ENCODE measurements around the gene ATP8B3. TPM values are rescaled to one million over a fixed set of nuclear protein-coding genes. Genes with fewer than 3 reads are reported as not detected.

Gene ATP8B3
- total and polyA plus RNA-seq, 2 donors = 1.3 to 3.6 TPM

- peaks cover 0 to 2% of the 10 kb centered on the region in 2 donors for H3K36me3 ChIP-seq (ENCODE audit: control insufficient read depth in 2 of 2, insufficient read depth in 2 of 2, low read length in 1 of 2)
- no peak overlapping the region for H3K4me3 ChIP-seq (ENCODE audit: low read length in 2 of 2)
- no peak overlapping the region for H3K27ac ChIP-seq (ENCODE audit: low read depth in 1 of 2, low read length in 1 of 2)
- H3K27me3 ChIP-seq (ENCODE audit: control insufficient read depth in 2 of 2, insufficient read depth in 1 of 2, low read length in 1 of 2) = peaks cover 3 to 59% of the 10 kb centered on the region in 2 donors
- peaks cover 0 to 7% of the 10 kb centered on the region in 2 donors for H3K9me3 ChIP-seq (ENCODE audit: control insufficient read depth in 2 of 2, insufficient read depth in 1 of 2, low read length in 1 of 2)
- DNase-seq (ENCODE audit: low read depth in 6 of 9, low spot score in 9 of 9) = no peak
- WGBS = 87% methylated on average over 20 of the region's 20 CpGs
- H3K4me1 ChIP-seq (ENCODE audit: control insufficient read depth in 2 of 2, insufficient read depth in 2 of 2, low read length in 2 of 2) = peaks cover 4% of the 10 kb centered on the region in 2 donors
Observed at GRCh38 chr19:1794424-1795172, 17.5 kb downstream of the ATP8B3 start.

GRCh38 chr19:1791879-1792278 lies 20.2 kb downstream of the ATP8B3 start:
- 88% methylated on average over 14 of the region's 14 CpGs for WGBS
- Histone ChIP-seq H3K4me3 (ENCODE audit: low read length in 2 of 2) (no peak overlapping the region), H3K36me3 (ENCODE audit: control insufficient read depth in 2 of 2, insufficient read depth in 2 of 2, low read length in 1 of 2) (no peaks in the 10 kb centered on the region), H3K27me3 (ENCODE audit: control insufficient read depth in 2 of 2, insufficient read depth in 1 of 2, low read length in 1 of 2) (peaks cover 7 to 73% of the 10 kb centered on the region in 2 donors), H3K27ac (ENCODE audit: low read depth in 1 of 2, low read length in 1 of 2) (no peak overlapping the region), H3K4me1 (ENCODE audit: control insufficient read depth in 2 of 2, insufficient read depth in 2 of 2, low read length in 2 of 2) (peaks cover 4% of the 10 kb centered on the region in 2 donors), H3K9me3 (ENCODE audit: control insufficient read depth in 2 of 2, insufficient read depth in 1 of 2, low read length in 1 of 2) (peaks cover 0 to 7% of the 10 kb centered on the region in 2 donors)
- DNase-seq (ENCODE audit: low read depth in 6 of 9, low spot score in 9 of 9) = no peak

- Histone ChIP-seq H3K9me3 (ENCODE audit: control insufficient read depth in 2 of 2, insufficient read depth in 1 of 2, low read length in 1 of 2) (peaks cover 0 to 7% of the 10 kb centered on the region in 2 donors), H3K27ac (ENCODE audit: low read depth in 1 of 2, low read length in 1 of 2) (no peak overlapping the region), H3K4me1 (ENCODE audit: control insufficient read depth in 2 of 2, insufficient read depth in 2 of 2, low read length in 2 of 2) (no peaks in the 10 kb centered on the region), H3K27me3 (ENCODE audit: control insufficient read depth in 2 of 2, insufficient read depth in 1 of 2, low read length in 1 of 2) (peaks cover 10 to 63% of the 10 kb centered on the region in 2 donors), H3K36me3 (ENCODE audit: control insufficient read depth in 2 of 2, insufficient read depth in 2 of 2, low read length in 1 of 2) (no peaks in the 10 kb centered on the region), H3K4me3 (ENCODE audit: low read length in 2 of 2) (no peak overlapping the region)
- DNase-seq (ENCODE audit: low read depth in 6 of 9, low spot score in 9 of 9) = no peak
- WGBS = 39% methylated on average over 7 of the region's 7 CpGs
Observed at GRCh38 chr19:1790054-1790792, 21.9 kb downstream of the ATP8B3 start.

GRCh38 chr19:1789261-1790041 lies 22.6 kb downstream of the ATP8B3 start:
- DNase-seq (ENCODE audit: low read depth in 6 of 9, low spot score in 9 of 9) = no peak
- H3K9me3 ChIP-seq (ENCODE audit: control insufficient read depth in 2 of 2, insufficient read depth in 1 of 2, low read length in 1 of 2) = peaks cover 0 to 7% of the 10 kb centered on the region in 2 donors
- 24% methylated on average over 59 of the region's 59 CpGs for WGBS
- peaks cover 10 to 65% of the 10 kb centered on the region in 2 donors for H3K27me3 ChIP-seq (ENCODE audit: control insufficient read depth in 2 of 2, insufficient read depth in 1 of 2, low read length in 1 of 2)
- no peaks in the 10 kb centered on the region for H3K4me1 ChIP-seq (ENCODE audit: control insufficient read depth in 2 of 2, insufficient read depth in 2 of 2, low read length in 2 of 2)
- H3K4me3 ChIP-seq (ENCODE audit: low read length in 2 of 2) = no peak overlapping the region
- no peak overlapping the region for H3K27ac ChIP-seq (ENCODE audit: low read depth in 1 of 2, low read length in 1 of 2)
- H3K36me3 ChIP-seq (ENCODE audit: control insufficient read depth in 2 of 2, insufficient read depth in 2 of 2, low read length in 1 of 2) = no peaks in the 10 kb centered on the region

GRCh38 chr19:1787116-1787515 lies 25.0 kb downstream of the ATP8B3 start:
- no peak overlapping the region for H3K4me3 ChIP-seq (ENCODE audit: low read length in 2 of 2)
- no peak overlapping the region for H3K27ac ChIP-seq (ENCODE audit: low read depth in 1 of 2, low read length in 1 of 2)
- no peaks in the 10 kb centered on the region for H3K36me3 ChIP-seq (ENCODE audit: control insufficient read depth in 2 of 2, insufficient read depth in 2 of 2, low read length in 1 of 2)
- H3K9me3 ChIP-seq (ENCODE audit: control insufficient read depth in 2 of 2, insufficient read depth in 1 of 2, low read length in 1 of 2) = peaks cover 0 to 11% of the 10 kb centered on the region in 2 donors
- no peak for DNase-seq (ENCODE audit: low read depth in 6 of 9, low spot score in 9 of 9)
- H3K4me1 ChIP-seq (ENCODE audit: control insufficient read depth in 2 of 2, insufficient read depth in 2 of 2, low read length in 2 of 2) = no peaks in the 10 kb centered on the region
- peaks cover 10 to 74% of the 10 kb centered on the region in 2 donors for H3K27me3 ChIP-seq (ENCODE audit: control insufficient read depth in 2 of 2, insufficient read depth in 1 of 2, low read length in 1 of 2)
- WGBS = 86% methylated on average over 8 of the region's 8 CpGs

GRCh38 chr19:1786668-1787067 lies 25.4 kb downstream of the ATP8B3 start:
- no peak for DNase-seq (ENCODE audit: low read depth in 6 of 9, low spot score in 9 of 9)
- 94% methylated on average over 8 of the region's 8 CpGs for WGBS
- Histone ChIP-seq H3K27ac (ENCODE audit: low read depth in 1 of 2, low read length in 1 of 2) (no peak overlapping the region), H3K36me3 (ENCODE audit: control insufficient read depth in 2 of 2, insufficient read depth in 2 of 2, low read length in 1 of 2) (no peaks in the 10 kb centered on the region), H3K4me1 (ENCODE audit: control insufficient read depth in 2 of 2, insufficient read depth in 2 of 2, low read length in 2 of 2) (no peaks in the 10 kb centered on the region), H3K9me3 (ENCODE audit: control insufficient read depth in 2 of 2, insufficient read depth in 1 of 2, low read length in 1 of 2) (peaks cover 1 to 14% of the 10 kb centered on the region in 2 donors), H3K4me3 (ENCODE audit: low read length in 2 of 2) (no peak overlapping the region), H3K27me3 (ENCODE audit: control insufficient read depth in 2 of 2, insufficient read depth in 1 of 2, low read length in 1 of 2) (peaks cover 10 to 73% of the 10 kb centered on the region in 2 donors)

- DNase-seq (ENCODE audit: low read depth in 6 of 9, low spot score in 9 of 9) = no peak
- Histone ChIP-seq H3K4me3 (ENCODE audit: low read length in 2 of 2) (no peak overlapping the region), H3K36me3 (ENCODE audit: control insufficient read depth in 2 of 2, insufficient read depth in 2 of 2, low read length in 1 of 2) (no peaks in the 10 kb centered on the region), H3K27me3 (ENCODE audit: control insufficient read depth in 2 of 2, insufficient read depth in 1 of 2, low read length in 1 of 2) (peaks cover 14 to 72% of the 10 kb centered on the region in 2 donors), H3K9me3 (ENCODE audit: control insufficient read depth in 2 of 2, insufficient read depth in 1 of 2, low read length in 1 of 2) (peaks cover 1 to 14% of the 10 kb centered on the region in 2 donors), H3K27ac (ENCODE audit: low read depth in 1 of 2, low read length in 1 of 2) (no peak overlapping the region), H3K4me1 (ENCODE audit: control insufficient read depth in 2 of 2, insufficient read depth in 2 of 2, low read length in 2 of 2) (no peaks in the 10 kb centered on the region)
- 96% methylated on average over 19 of the region's 19 CpGs for WGBS
Observed at GRCh38 chr19:1785310-1785709, 26.8 kb downstream of the ATP8B3 start.

- DNase-seq (ENCODE audit: low read depth in 6 of 9, low spot score in 9 of 9) = no peak
- 39% methylated on average over 9 of the region's 9 CpGs for WGBS
- Histone ChIP-seq H3K27ac (ENCODE audit: low read depth in 1 of 2, low read length in 1 of 2) (no peak overlapping the region), H3K4me3 (ENCODE audit: low read length in 2 of 2) (no peak overlapping the region), H3K4me1 (ENCODE audit: control insufficient read depth in 2 of 2, insufficient read depth in 2 of 2, low read length in 2 of 2) (no peaks in the 10 kb centered on the region), H3K27me3 (ENCODE audit: control insufficient read depth in 2 of 2, insufficient read depth in 1 of 2, low read length in 1 of 2) (peaks cover 21 to 78% of the 10 kb centered on the region in 2 donors), H3K36me3 (ENCODE audit: control insufficient read depth in 2 of 2, insufficient read depth in 2 of 2, low read length in 1 of 2) (no peaks in the 10 kb centered on the region), H3K9me3 (ENCODE audit: control insufficient read depth in 2 of 2, insufficient read depth in 1 of 2, low read length in 1 of 2) (peaks cover 1 to 14% of the 10 kb centered on the region in 2 donors)
Observed at GRCh38 chr19:1783874-1784273, 28.2 kb downstream of the ATP8B3 start.
